Stimulated activated CD8-positive, alpha-beta memory T cell treated with anti-CD3 and anti-CD28 coated beads, Interleukin-4, amount 100 ng/mL, for 4 hours (primary cell): ENCODE data around the gene ZNF224.
"Not testable (repeated sequence)": the region's sequence is repeated elsewhere in the genome, so short reads cannot be mapped to it uniquely, and the experiment has no call there.

ENCODE experiments used
- DNase-seq, 2 donors: peaks; one replicate each; pipeline ENCODE4 v3.0.0-alpha.2; 2020; ENCODE audit warnings: low read depth in 2 of 2, low spot score in 1 of 2

The ZNF224 gene

DNA sequence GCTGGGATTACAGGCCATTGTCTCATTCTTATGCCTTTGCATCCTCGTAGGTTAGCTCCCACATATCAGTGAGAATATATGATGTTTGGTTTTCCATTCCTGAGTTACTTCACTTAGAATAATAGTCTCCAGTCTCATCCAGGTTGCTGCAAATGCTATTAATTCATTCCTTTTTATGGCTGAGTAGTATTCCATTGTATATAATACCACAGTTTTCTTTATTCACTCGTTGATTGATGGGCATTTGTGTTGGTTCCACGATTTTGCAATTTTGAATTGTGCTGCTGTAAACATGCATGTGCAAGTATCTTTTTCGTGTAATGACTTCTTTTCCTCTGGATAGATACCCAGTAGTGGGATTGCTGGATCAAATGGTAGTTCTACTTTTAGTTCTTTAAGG is 27.0 kb downstream of the ZNF224 start:
- DNase-seq: not testable (repeated sequence)

DNA sequence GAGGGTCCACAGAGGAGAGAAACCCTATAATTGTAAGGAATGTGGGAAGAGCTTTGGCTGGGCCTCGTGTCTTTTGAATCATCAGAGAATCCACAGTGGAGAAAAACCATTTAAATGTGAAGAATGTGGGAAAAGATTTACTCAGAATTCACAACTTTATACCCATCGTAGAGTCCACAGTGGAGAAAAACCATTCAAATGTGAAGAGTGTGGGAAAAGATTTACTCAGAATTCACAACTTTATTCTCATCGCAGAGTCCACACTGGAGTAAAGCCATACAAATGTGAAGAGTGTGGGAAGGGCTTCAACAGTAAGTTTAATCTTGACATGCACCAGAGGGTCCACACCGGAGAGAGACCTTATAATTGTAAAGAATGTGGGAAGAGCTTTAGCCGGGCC is 37.8 kb downstream of the ZNF224 start:
- no peak for DNase-seq

DNA sequence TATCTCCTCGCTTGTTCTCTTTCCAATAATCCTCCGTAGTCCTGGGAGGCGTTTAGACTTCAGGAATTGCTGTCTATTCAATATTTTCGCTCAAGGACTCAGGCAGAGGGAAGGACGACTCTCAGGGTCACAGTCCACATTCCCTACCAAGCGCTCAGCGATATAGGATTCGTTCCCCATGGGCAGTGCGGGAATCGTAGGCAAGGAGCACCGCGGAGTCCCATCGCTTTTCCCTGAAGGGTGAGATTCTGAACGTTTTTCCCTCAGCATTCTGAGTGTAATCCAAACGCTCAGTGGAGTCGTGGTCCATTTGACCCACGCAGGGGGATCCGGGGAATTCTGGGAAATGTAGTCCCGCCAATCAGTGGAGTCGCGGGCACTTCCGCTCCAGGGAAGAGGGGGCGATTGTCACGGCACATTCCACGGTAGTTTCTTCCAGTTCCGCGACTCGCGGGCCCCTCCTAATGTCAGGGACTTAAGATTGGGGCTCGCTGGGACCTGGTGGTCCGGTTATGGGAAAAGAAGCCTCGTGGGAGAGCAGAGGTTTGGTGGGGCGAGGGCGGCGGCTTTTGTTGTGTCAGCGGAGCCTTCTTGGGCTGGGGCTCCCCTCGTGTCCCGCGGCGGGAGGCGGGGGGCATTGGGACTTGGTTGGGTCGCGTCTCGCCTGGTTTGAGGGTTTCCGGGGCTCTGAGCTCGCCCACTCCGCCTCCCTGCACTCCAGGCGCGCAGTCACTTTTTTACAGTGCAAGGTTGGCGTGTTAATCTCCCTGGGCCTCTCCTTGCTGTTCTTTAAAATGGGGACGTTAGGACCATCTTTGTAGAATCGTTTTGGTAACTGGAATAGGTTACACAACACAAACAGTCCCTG is 47.3 kb downstream of the ZNF224 start, which contains the start of gene ZNF234:
ZNF234 (plus strand) TSS at position 364 of the 868 bp plus-strand sequence. CDS start 3,079 bp downstream, outside the sequence.
- DNase-seq: peak; percentile 38 to 59

DNA sequence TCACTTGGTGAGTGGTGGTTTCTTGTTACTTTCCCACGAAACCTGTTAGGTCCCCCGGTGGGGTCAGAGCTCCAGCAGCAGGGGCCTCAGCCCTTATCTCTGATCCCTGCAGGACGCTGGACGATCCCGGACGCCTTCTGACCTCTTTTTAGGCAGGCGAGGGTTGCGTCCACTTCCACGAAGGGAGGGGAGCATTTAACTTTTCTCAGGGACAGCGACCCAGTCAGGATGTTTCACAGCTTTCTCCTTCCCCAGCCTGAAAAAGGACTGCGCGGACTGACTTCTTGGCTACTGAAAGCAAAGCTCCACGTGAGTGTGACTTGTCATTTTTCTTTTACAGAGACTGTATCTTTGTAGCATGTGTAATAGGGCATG is 47.9 kb downstream of the ZNF224 start:
- no peak for DNase-seq

DNA sequence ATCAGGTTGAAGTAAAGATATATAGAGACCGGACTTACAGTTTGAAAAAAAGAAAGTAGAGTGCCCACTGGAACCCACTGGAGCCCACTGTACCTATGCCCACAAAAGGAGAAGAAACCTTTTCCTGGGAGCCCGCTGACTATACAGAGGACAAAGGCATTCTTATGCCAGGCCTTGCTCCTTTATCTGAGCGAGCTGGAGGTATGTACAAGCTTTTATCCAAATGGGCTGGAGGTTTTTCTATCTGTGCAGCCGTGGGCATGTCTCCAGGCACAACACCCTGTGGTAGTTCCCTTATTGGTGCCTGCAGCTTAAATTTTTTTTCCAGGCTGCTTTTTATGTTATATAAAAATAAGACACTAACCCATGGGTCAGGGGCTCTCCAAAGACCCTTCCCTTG is 55.6 kb downstream of the ZNF224 start:
- DNase-seq: no peak

DNA sequence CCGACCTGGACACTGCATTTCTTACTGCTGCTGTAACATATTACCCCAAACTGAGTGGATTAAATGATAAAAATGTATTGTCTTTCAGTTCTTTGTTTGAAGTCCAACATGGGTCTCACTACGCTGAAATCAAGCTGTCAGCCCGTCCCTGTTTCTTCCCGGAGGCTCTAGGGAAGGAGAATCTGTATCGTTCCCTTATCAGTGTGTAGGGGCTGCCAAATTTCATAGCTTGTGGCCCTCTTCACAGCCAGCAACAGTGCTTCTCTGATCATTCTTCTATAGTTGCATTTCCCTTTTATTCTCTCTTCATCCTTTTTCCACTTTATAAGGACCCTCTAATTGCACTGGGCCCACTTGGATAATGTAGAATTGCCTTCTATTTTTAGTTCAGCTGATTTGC is 57.3 kb downstream of the ZNF224 start:
- DNase-seq: no peak

DNA sequence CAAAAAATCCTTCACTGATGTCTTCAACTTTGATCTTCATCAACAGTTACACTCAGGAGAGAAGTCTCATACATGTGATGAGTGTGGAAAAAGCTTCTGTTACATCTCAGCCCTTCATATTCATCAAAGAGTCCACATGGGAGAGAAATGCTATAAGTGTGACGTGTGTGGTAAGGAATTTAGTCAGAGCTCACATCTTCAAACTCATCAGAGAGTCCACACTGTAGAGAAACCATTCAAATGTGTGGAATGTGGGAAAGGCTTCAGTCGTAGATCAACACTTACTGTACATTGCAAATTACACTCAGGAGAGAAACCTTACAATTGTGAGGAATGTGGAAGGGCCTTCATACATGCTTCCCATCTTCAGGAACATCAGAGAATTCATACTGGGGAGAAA is 62.3 kb downstream of the ZNF224 start:
- no peak for DNase-seq
